GM19023 (cell line): ENCODE measurements around the gene BLOC1S4.
"Not testable (repeated sequence)": the region's sequence is repeated elsewhere in the genome, so short reads cannot be mapped to it uniquely, and the experiment has no call there.

ENCODE experiments used
- ATAC-seq: cut with Tn5 transposase; IDR thresholded peaks from one replicate; pipeline ENCODE4 v1.9.1; 2021; ENCODE audit warnings: mild to moderate bottlenecking, moderate library complexity; ENCODE audit not compliant: unreplicated experiment

BLOC1S4 gene, protein sequence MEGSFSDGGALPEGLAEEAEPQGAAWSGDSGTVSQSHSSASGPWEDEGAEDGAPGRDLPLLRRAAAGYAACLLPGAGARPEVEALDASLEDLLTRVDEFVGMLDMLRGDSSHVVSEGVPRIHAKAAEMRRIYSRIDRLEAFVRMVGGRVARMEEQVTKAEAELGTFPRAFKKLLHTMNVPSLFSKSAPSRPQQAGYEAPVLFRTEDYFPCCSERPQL

DNA sequence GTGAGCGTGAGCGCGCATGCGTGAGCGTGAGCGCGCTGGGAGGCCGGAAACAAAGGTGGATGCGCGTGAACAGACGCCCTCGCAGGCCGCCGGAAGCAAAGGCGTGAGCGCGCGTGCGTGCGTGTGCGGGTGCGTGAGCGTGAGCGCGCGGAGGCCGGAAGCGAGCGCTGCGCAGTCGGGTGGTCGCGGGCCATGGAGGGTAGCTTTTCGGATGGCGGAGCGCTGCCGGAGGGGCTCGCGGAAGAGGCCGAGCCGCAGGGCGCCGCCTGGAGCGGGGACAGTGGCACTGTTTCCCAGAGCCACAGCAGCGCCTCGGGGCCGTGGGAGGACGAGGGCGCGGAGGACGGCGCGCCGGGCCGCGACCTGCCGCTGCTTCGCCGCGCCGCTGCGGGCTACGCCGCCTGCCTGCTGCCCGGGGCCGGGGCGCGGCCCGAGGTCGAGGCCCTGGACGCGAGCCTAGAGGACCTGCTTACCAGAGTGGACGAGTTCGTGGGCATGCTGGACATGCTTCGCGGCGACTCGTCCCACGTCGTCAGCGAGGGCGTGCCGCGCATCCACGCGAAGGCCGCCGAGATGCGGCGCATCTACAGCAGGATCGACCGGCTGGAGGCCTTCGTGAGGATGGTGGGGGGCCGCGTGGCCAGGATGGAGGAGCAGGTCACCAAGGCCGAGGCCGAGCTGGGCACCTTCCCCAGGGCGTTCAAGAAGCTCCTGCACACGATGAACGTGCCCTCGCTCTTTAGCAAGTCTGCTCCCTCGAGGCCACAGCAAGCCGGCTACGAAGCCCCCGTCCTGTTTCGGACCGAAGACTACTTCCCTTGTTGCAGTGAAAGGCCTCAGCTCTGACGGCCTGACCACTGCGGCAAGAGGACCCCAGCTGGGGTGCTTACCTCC, at the start of gene BLOC1S4:
BLOC1S4 (plus strand) TSS at position 157 of the 894 bp plus-strand sequence; CDS start at position 193, 36 bp downstream.
- peak; percentile 86 for ATAC-seq

DNA sequence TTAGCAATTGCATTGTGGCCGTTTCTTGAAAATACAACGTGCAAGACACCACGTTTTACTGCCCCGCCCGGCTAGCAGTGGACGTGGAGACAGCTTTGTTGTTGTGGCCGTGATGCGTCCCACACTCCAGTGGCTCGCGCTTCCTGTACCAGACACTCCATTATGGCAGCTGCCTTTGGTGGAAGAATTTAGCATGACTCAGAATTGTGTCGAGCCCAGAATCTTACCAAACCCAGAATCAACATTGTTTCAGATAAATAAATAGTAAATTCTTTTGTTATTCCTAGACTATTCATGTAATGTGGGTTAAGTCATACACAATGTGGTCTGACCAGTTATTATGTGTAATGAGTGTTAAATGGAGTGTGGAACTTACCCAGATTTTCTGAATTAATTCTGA, 47.6 kb upstream of the BLOC1S4 start:
- no peak for ATAC-seq

DNA sequence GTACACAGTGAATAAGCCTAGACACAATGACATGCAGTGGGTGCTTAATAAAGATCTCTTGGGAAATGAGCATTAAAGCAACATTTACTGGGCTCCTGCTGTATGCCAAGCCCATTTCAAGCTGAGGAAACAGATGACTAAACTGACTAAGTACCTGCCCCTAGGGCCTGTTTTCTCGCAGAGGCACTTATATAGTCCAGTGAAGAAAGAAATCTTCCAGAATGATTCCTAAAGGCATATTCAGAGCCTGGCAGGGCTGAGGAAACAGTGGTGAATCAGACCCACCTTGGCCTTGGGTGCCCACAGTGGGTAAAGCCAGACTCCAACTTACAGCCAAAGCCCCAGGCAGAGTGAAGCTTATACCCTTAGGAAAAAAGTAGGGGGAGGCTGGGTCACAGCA, 44.3 kb upstream of the BLOC1S4 start:
- ATAC-seq: no peak

DNA sequence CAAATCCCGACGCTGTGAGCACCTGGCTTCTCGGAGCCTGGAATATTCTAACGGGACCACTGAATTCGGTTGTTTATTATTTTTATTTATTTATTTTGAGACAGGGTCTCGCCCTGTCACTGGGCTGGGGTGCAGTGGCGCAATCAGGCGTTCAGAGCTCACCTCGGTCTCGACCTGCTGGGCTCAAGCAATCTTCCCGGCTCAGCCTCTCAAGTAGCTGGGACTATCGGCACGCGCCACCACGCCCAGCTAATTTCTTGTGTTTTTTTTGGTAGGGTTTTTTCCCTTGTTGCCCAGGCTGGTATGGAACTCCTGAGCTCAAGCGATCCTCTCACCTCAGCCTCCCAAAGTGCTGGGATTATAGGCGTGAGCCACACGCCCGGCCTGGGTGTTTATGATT, 43.8 kb upstream of the BLOC1S4 start:
- ATAC-seq: no peak

DNA sequence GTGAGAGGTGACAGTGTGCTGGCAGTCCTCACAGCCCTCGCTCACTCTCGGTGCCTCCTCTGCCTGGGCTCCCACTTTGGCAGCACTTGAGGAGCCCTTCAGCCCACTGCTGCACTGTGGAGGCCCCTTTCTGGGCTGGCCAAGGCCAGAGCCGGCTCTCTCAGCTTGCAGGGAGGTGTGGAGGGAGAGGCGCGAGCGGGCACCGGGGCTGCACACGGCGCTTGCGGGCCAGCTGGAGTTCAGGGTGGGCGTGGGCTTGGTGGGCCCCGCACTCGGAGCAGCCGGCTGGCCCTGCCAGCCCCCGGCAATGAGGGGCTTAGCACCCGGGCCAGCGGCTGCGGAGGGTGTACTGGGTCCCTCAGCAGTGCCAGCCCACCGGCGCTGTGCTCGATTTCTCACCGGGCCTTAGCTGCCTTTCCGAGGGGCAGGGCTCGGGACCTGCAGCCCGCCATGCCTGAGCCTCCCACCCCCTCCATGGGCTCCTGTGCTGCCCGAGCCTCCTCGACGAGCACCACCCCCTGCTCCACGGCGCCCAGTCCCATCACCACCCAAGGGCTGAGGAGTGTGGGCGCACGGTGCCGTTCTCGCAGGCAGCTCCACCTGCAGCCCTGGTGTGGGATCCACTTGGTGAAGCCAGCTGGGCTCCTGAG, 43.3 kb upstream of the BLOC1S4 start:
- not testable (repeated sequence) for ATAC-seq

DNA sequence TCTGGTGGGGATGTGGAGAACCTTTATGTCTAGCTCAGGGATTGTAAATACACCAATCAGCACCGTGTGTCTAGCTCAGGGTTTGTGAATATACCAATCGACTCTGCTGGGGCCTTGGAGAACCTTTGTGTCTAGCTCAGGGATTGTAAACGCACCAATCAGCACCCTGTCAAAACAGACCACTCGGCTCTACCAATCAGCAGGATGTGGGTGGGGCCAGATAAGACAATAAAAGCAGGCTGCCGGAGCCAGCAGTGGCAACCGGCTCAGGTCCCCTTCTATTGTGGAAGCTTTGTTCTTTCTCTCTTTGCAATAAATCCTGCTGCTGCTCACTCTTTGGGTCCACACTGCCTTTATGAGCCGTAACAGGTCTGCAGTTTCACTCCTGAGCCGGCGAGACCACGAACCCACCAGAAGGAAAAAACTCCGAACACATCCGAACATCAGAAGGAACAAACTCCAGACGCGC, 42.7 kb upstream of the BLOC1S4 start:
- ATAC-seq: not testable (repeated sequence)

DNA sequence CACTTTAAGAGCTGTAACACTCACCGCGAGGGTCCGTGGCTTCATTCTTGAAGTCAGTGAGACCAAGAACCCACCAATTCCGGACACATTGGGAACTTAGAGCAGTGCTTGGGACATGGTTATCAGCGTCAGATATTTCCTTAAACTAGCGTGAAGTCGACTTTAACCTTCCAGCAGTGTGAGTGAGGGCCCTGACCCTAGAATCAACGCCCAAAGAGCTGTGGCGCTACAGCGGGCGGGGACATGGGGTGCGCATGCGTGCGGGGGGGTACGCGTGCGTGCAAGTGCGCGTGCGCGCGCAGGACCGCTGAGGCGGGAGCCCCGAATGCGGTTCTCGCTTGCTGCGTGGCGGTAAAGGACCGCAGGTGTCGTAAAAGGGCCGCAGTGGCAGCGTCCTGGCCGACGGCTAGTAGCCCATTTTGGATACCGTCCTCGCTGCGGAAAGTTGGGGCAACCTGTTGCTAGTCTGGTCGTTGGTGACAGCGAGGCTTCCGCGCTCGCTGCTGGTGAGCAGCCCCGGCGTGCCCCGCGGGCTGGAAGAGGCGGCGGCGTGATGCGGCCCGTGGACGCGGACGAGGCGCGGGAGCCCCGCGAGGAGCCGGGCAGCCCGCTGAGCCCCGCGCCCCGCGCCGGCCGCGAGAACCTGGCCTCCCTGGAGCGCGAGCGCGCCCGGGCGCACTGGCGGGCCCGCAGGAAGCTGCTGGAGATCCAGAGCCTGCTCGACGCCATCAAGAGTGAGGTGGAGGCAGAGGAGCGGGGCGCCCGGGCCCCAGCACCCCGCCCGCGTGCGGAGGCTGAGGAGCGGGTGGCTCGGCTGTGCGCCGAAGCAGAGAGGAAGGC, 42.1 kb upstream of the BLOC1S4 start:
- peak; percentile 74 for ATAC-seq

DNA sequence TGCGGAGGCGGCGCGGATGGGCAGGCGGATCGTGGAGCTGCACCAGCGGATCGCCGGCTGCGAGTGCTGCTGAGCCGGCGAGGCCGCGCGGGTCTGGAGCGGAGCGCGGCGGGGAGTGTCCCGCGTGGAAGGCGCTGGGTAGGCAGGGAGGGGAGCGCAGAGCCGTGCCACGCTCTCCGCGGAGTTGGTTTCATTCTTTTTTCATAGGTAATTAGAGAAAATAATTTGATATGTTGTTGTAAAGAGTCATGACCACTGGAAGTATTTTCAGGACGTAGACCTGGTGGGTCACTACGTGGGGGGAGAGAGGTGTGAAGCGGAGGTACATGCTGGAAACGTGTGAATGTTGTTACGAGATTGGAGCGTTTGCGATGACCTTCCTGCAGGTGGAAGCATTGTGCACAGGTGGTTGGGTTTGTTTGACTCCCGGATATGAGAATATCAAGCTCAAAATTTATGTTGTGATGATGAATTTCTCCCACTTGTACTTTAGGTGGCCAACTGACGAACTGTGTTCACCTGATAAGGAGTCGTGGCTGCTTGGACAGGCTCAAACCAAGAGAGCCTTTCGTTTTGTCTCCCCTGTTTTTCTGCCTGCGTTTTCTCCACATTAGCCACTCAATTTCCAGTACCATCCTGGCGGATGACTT, 41.3 kb upstream of the BLOC1S4 start:
- peak; percentile 41 for ATAC-seq

DNA sequence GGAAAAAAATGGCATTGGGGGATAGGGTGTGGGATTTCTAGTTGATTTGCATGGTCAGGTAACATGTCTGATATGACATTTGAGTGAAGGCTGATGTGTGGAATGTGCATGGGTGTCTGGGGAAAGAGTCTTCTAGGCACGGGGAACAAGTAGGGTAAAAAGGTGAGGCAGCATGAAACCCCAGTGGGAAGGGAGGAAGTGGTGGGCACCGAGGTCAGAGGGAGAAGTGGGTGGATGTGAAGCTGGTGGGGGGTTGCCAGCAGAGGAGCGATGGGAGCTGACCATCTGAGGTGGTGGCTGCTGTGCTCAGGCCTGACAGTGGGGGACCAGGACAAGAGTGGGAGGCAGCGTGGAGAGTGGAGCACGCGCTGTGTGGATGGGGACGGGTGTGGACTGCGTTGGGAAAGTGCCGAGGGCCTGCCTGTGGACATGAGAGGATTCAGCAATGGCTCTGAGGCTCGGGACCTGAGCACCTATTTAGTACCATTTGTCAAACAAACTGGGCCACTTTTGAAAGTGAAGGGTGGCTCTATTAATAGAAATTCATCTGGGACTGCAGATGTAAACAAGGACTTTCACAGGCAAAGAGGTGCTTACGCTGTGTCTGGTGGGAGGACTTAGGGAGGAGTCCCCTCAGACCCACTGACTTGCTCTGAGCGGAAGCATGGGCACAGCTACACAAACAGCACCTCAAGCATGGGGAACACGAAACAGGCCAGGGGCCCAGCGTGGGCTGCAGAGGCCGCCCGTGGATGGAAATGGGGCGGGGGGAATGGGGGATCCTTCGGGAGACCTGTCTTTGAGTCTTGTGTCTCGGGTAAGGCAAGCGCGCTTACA, 39.0 kb upstream of the BLOC1S4 start:
- ATAC-seq: no peak

DNA sequence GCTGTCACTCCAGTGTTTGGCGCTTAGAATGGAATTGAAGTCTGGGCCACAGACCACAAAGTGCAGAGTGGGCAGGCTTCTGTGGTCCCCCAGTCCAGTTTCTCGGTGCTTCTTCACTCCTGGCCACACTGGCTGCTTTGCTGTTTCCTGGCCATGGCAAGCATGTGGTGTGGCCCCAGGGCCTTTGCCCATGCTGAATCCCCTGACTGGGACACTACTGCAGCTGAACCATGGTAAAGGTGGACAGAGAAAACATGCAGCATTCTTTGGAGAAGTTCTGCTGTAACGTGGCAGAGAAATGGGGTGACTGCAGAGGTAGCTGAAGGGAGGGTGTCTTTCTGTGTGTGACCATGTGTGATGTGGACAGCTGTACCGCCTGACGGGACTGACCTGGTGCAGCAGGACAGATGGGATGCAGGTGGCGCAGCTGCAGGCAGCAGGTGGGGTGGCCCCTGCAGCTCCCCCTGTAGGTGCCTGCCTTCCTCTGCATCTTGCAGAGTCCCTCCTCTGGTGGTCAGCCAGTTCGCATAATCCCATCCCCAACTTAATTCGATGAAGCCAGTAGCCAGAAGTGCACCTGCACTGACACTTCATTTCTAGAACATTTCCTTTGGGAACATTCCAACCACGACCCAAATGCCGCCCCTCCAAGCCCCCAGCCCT, 35.5 kb upstream of the BLOC1S4 start:
- no peak for ATAC-seq

DNA sequence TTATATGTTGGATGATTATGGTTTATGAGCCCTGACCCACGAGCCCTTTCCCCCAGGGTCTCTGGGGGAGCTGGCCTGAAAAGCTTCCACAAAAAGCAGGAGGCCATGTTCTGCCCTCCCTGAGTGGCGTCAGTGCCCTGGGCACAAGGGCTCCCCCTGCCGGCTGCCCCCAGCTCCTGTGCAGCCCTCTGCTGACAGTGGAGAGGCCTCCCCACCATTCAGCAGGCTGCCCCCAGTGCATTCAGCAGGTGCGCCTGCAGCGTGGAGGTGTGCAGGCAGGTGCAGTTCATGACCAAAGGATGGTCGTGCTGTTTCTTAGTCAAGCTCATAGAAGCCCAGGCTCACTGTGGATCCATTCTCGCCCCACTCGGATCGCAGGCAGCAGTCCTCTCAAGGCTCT, 34.8 kb upstream of the BLOC1S4 start:
- no peak for ATAC-seq

DNA sequence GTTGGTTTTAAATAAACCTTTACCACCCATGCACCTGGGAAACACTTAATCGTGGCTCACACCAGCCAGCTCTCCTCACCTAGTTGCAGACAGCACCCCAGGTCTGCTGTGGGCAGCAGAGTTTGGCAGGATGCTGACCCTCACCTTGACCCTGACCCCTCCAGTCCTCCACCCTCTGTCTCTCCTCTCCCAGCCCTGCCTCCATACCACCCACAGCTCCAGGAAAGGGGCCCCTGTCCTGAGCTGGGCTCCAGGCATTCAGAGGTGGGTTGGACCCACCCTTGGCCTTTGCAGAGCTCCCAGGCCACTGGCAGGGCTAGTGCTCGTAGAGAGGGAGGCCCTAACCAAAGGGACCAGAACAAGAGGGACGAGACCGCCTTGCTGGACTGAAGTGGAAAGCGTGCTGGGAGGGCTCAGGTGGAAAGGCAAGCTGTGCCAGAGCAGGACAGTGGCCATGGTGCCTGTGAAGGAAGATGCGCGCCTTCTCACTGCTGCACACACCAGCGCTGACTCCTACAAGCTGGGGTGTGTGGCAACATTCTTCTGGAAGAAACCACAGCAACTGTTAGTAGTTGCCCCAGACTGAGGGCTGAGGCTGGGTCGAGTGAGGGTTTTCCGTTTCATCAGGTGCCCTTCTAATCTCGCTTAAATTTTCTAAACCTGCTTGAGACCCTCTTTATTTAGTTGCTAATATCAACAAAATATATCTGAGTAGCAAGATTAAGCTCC, 32.9 kb upstream of the BLOC1S4 start:
- no peak for ATAC-seq

DNA sequence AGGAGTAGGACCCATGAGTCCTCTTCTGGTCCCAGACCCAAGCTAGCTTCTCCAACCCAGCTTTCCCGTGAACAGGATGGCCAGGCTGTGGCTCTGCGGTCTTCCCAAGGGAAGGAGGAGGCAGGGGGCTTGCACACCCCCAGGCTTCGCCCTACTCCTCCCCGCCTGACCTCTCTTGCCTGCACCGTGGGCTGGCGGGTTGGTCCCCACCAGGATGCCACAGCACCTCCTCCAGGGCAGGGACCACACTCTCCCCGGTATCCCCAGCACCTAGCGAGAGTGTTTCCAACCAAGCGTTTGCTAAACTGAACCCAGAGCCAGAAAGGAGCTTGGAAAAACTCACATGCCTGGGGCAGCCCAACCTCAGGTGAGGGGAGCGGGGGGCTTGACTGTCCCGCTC, 31.3 kb upstream of the BLOC1S4 start:
- no peak for ATAC-seq

DNA sequence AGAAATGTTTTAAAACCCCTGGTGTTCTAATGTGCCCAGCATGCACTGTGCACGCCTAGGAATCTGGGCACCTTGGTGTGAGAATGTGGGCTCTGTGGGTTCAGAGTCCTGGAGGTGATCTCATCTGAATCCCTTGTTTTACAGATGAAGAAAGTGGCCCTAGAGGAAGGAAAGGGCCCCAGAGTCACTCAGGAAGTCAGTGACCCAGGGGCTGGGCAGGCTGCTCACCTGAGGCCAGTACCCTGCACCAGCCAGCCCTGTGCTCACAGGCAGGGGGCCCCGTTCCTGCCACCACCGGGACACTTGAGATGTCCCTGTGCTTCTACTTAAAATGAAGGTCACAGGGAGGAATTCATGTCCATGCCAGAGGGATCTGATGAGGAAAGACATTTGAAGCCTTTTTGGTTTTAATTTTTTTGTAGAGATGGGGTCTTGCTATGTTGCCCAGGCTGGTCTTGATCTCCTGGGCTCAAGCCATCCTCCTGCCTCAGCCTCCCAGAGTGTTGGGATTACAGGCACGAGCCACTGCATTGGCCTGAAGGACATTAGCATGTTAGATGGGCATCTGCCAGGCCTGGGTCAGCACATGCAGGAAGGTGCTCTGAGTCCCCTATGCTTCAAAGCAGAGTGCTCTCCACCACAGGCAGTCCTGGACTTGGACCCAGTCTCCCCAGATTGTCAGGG, 29.7 kb upstream of the BLOC1S4 start:
- ATAC-seq: no peak

DNA sequence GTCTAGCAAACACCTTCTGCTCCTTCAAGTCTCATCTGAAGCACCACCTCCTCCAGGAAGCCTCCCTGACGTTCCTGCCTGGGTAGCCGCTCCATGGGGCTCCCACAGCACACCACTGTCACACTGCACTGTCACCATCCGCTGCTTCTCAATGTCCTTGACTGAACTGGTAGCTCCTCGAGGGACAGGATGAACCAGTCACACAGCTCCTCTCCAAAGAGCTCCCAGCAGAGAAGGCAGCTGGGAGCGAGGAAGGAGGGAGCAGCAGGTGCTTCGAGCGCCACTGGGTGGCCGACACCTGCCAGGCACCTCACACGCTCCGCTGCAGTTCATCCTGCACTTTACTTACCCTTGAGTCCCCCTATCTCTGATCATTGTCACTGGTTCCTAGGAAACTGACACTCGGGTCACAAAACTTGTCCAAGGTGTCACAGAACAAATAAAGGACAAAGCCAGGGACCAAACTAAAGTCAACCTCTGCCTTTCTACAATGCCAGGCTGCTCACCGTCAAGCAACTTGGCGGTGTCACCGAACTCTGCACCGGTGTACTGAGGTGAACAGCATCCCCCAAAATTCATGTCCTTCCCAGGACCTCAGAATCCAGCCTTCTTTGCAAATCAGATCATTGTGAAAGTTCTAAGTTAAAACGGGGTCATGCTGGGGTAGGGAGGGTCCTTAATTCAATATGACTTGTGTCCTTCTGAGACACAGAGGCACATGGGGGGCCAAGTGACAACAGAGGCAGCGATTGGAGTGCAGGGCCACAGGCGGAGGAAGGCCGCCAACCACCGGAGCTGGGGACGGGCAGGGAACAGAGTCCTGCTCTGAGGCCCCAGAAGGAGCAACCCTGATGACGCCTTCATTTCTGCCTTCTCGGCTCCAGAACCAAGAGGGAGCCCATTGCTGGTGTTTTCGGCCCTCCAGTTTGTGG, 27.8 kb upstream of the BLOC1S4 start:
- no peak for ATAC-seq

DNA sequence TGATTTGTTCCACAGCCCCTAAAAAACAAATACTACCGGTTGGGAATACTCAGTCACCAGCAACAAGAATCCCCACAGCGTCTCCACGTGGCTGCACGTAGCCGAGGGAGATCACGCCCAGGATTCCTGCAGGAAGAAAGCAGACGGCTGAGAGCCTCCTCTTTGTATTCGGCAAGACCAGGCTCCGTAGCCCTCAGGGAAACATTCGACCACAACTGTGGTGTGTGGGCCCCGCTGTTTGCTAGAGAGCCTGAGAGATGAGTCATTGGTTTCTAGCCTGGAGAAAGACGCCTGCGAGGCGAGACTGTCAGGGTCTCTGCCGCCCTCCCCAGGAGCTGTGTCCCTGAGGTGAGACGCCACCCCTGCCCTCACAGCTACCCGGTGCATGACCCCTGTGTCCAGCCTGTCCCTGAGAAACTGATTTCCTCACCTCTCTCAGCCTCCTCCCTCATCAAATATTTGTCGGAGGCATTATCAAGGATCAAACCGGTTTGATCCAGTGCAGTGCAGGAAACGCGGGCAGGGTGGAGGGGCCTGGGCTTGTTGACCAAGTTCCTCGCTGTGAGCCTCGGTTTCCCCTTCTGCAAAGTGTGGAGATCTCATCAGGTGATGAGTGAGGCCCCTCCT, 27.0 kb upstream of the BLOC1S4 start:
- peak; percentile 81 for ATAC-seq
